GM18505 (cell line): ENCODE data around the gene TBX2.

Experiments
- ATAC-seq: cut with Tn5 transposase; IDR thresholded peaks from one replicate; pipeline ENCODE4 v1.9.1; 2021; ENCODE audit not compliant: unreplicated experiment
- POLR2A ChIP-seq: IDR thresholded peaks from 4 replicates; pipeline ENCODE4 v1.6.1; 2011; ENCODE audit warnings: borderline replicate concordance; ENCODE audit not compliant: insufficient read depth, insufficient read length; ENCODE audit errors: extremely low read depth

Gene TBX2

DNA sequence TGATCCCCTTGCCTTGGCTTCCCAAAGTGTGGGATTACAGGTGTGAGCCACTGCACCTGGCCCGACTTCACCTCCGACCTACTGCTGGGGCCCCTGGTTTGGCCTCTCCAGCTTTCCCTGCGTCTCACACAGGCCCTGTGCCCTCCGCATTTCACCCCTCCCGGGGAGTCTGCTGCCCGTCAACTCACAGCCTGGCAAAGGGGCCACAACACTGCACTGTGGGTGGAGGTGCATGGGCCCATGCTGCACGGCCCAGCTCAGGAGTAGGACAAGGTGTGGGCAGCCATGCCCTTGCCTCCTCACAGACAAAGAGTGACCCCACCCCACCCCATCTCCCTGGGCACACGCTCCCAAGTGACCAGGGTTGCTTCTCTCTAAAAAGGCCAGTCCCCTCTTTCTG lies 12.6 kb upstream of the TBX2 start:
- no peak for ATAC-seq

GRCh38 chr17:61387511-61388305 lies 11.9 kb upstream of the TBX2 start:
- TF ChIP-seq POLR2A = no peak
- ATAC-seq = no peak

More for the DNA sequence above, 12.6 kb upstream of the TBX2 start:
- TF ChIP-seq POLR2A = no peak

- ATAC-seq = no peak
- TF ChIP-seq POLR2A = no peak
Observed at GRCh38 chr17:61388561-61389356, 10.9 kb upstream of the TBX2 start.

GRCh38 chr17:61389670-61390478 lies 9.8 kb upstream of the TBX2 start:
- no peak for ATAC-seq
- no peak for TF ChIP-seq POLR2A

DNA sequence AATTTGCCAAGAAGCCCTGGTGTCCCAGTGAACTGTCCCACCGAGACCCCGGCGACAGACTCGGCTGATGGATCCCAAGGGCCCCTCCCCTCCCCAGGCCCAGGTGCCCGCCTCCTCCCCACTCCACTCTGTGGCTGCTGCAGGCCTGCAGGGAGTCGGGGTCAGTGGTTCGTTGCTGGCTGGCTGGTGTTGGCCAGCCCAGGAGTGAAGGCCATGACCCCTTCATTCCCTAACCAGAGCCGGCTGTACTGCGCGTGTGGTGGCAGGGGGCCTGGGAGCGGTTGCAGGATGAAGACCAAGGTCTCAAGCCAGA lies 9.2 kb upstream of the TBX2 start:
- no peak for TF ChIP-seq POLR2A
- ATAC-seq = no peak

- ATAC-seq = no peak
- no peak for TF ChIP-seq POLR2A
Observed at GRCh38 chr17:61391595-61392291, 7.9 kb upstream of the TBX2 start.

- no peak for ATAC-seq
- no peak for TF ChIP-seq POLR2A
Observed at GRCh38 chr17:61392679-61393078, 7.0 kb upstream of the TBX2 start.

DNA sequence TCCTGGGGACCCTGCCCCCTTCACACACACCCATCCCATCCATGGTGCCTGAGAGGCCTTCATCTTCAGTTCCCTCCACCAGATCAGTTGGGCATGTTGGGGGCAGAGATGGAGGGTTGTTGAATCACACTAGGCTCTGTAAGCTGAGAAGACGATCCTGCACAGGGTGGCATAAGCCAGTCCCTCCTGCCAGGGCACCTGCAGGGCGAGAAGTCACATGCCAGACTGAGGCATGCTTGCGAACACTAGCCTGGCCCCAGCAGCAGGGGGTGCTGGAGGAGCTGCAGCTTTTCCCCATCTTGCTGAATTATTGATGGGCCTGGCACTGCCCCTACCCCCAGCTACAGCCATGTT lies 6.1 kb upstream of the TBX2 start:
- ATAC-seq = no peak
- no peak for TF ChIP-seq POLR2A

DNA sequence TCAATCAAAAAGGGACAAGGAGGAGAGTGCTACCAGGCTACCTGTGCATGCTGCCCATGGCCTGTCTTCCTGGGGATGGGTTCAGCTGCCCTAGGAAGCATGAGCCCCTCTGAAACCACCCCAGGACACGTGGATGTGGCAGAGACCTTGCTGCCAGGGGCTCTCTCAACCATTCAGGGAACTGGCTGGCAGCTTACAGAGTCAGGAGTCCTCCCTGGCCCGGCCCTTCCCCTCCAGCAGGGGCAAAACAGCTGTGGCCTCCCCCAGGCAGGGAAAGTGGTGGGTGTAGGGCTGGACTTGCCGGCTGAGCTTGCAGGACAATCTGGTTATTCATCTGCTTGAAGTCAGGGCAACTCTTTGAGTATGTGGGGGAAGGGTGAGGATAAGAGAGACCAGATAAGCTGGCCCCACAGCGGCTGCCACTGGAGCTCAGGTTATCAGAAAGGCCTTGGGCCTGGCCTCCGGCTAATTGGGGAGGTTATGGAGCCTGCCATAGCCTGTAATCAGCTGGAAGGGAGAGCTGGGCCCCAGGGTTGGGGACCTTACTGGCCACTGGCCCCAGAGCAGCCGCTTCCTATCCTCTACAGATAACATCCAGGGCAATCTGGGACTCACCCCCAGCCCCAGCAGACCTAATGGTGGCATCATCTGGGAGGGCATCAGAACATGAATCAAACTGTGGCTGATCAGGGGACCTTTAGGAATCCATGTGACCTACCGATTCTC lies 5.6 kb upstream of the TBX2 start:
- no peak for TF ChIP-seq POLR2A
- ATAC-seq = no peak

DNA sequence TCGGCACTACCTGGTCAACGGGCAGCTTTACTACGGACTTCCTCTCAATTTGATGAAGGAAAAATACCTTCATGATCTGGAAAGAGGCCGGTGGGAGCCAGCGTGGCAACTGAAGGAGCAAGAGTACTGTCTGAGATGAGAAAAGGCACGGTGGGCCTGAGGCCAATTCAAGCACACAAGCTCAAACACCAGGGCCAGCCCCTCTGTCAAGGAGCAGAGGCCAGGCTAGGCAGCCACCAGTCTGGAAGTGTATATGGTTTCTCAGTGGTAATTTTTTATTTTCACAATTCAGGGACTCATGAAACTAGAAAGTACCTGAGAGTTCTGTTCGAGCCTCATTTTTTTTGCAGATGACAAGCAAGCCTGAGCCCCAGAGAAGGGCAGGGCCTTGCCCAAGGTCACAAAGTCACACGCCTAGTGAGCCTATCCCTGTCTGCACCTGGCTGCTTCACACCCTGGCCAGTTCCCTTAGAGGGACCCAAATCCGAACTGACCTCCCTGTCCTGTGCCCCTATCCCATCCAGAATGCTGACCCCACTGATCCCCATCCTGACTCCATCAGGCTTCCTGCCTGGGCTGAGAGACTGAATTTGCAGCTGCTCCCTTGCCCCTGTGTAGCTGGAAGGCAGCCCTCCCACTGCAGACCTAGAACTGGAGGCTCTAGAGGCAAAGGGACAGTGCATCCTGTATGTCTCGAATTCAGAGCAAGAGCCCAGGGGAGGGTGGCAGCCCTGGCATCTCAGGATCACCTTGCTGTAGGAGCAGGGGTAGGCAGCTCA lies 4.8 kb upstream of the TBX2 start:
- no peak for TF ChIP-seq POLR2A
- ATAC-seq = no peak

GRCh38 chr17:61395409-61395982 lies 4.1 kb upstream of the TBX2 start:
- no peak for ATAC-seq
- no peak for TF ChIP-seq POLR2A
